ENCODE results near the gene IGF1. TPM values are rescaled to one million over a fixed set of nuclear protein-coding genes. Genes with fewer than 3 reads are reported as not detected.

IGF1 gene
- total and polyA plus RNA-seq, 8 donors: 0.89 to 14.5 (median 10.2) TPM

DNA sequence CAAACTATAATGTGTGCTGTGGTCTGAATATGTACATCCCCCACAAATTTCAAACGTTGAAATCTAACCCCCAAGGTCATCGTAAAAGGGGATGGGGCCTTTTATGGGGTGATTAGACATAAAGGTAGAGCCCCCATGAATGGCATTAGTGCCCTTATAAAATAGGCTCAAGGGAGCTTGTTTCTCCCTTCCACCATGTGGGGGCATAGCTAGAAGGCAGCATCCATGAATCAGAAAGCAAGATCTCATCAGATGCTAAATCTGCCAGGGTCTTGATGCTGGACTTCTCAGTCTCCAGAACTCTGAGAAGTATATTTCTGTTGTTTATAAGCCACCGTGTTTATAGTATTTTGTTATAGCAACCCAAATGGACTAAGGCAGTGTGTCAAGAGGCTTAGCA is 33.4 kb upstream of the IGF1 start:
- no peaks in the 10 kb centered on the region for H3K9me3 ChIP-seq
- H3K4me1 ChIP-seq: no peaks in the 10 kb centered on the region
- intact Hi-C loops (cut with DNase I; ENCODE audit: low total_unique reads): no loop called here
- no peak overlapping the region for H3K4me3 ChIP-seq
- WGBS, 5 donors: 70 to 81% (median 80%) methylated on average over 3 of the region's 3 CpGs
- TF ChIP-seq EP300 (IDR thresholded peaks at IDR 0.05) (no peak), POLR2AphosphoS5 (IDR thresholded peaks at IDR 0.05) (no peak), POLR2A (IDR thresholded peaks at IDR 0.05) (no peak)
- TF ChIP-seq, protein P1, sequence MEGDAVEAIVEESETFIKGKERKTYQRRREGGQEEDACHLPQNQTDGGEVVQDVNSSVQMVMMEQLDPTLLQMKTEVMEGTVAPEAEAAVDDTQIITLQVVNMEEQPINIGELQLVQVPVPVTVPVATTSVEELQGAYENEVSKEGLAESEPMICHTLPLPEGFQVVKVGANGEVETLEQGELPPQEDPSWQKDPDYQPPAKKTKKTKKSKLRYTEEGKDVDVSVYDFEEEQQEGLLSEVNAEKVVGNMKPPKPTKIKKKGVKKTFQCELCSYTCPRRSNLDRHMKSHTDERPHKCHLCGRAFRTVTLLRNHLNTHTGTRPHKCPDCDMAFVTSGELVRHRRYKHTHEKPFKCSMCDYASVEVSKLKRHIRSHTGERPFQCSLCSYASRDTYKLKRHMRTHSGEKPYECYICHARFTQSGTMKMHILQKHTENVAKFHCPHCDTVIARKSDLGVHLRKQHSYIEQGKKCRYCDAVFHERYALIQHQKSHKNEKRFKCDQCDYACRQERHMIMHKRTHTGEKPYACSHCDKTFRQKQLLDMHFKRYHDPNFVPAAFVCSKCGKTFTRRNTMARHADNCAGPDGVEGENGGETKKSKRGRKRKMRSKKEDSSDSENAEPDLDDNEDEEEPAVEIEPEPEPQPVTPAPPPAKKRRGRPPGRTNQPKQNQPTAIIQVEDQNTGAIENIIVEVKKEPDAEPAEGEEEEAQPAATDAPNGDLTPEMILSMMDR (IDR thresholded peaks at IDR 0.05): no peak
- no peak for DNase-seq
- H3K36me3 ChIP-seq: no peaks in the 10 kb centered on the region
- no peak overlapping the region for H3K27ac ChIP-seq
- H3K27me3 ChIP-seq: no peaks in the 10 kb centered on the region

DNA sequence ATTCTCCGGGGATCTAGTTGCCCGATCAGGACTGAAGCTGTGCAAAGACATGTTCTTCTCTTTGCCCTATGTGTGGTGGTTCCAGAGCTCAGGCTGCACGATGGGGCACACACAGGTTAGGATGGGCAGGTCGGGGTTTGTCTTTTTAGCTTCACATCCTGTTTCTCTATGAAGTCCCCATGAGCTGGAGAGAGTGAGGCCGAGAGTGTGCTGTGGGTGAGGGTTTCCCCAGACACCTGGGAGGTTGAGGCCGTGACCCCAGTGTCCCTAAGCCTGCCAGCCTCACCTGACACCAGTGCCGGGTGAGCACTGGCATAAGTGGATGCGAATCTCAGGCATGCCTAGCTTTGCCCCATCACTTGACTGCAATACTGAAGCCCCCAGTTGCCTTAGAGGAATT is 32.9 kb upstream of the IGF1 start:
- no peak overlapping the region for H3K27ac ChIP-seq
- no peak overlapping the region for H3K4me3 ChIP-seq
- TF ChIP-seq EP300 (IDR thresholded peaks at IDR 0.05) (no peak), POLR2A (IDR thresholded peaks at IDR 0.05) (no peak), POLR2AphosphoS5 (IDR thresholded peaks at IDR 0.05) (no peak)
- TF ChIP-seq, protein P1 (IDR thresholded peaks at IDR 0.05): no peak
- H3K4me1 ChIP-seq: no peaks in the 10 kb centered on the region
- no peaks in the 10 kb centered on the region for H3K9me3 ChIP-seq
- no peak for DNase-seq
- WGBS, 5 donors: 76 to 82% (median 80%) methylated on average over 8 of the region's 8 CpGs
- no peaks in the 10 kb centered on the region for H3K27me3 ChIP-seq
- intact Hi-C loops (cut with DNase I; ENCODE audit: low total_unique reads): no loop called here
- H3K36me3 ChIP-seq: no peaks in the 10 kb centered on the region

DNA sequence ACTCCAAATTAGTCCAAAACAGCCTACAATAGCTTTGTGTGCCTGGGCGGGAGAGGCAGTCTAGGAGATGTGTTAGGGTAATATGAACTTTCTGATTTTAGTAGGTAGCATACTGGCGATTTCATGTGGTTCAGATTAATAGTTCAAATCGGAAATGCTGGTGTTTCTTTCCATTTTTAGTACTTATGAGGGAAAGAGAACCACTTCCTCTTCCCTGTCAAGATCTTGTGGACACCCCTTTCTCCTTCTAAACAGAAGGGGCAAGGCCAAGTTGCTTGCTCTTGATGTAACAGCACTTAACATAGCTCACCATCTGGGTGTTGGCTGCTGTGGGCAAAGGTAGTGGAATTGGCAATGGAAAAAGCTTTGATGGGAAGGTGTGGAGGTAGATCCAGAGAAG is 32.2 kb upstream of the IGF1 start:
- Histone ChIP-seq H3K4me3 (no peak overlapping the region), H3K27me3 (no peaks in the 10 kb centered on the region), H3K4me1 (no peaks in the 10 kb centered on the region), H3K9me3 (no peaks in the 10 kb centered on the region), H3K36me3 (no peaks in the 10 kb centered on the region), H3K27ac (no peak overlapping the region)
- WGBS, 5 donors: 70 to 88% (median 76%) methylated on average over 3 of the region's 3 CpGs
- DNase-seq: no peak
- TF ChIP-seq, protein P1 (IDR thresholded peaks at IDR 0.05): no peak
- TF ChIP-seq POLR2AphosphoS5 (IDR thresholded peaks at IDR 0.05): no peak
- TF ChIP-seq POLR2A (IDR thresholded peaks at IDR 0.05): no peak
- intact Hi-C loops (cut with DNase I; ENCODE audit: low total_unique reads): no loop called here

DNA sequence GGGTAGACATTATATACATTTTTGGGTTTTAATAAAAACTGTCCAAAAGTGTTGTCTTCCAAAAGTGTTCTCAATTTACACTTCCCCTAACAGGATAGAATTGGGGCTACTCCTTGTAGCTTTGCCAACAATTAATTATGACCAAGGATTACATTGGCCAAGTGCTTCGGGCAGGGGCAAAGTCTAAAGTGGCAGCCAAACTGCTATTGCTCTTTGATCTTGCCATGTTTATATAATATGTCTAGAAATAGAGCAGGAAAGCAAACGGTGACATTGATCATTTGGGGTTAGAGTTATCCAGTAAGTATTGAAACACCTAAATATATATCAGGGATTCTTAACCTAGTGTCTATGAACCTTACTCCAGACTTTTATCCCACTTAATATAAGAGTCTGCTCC is 31.2 kb upstream of the IGF1 start:
- H3K4me3 ChIP-seq: no peak overlapping the region
- 19 to 41% (median 23%) methylated on average over 2 of the region's 2 CpGs for WGBS, 5 donors
- no peaks in the 10 kb centered on the region for H3K4me1 ChIP-seq
- TF ChIP-seq POLR2AphosphoS5 (IDR thresholded peaks at IDR 0.05) (no peak), EP300 (IDR thresholded peaks at IDR 0.05) (no peak), POLR2A (IDR thresholded peaks at IDR 0.05) (no peak)
- TF ChIP-seq, protein P1 (IDR thresholded peaks at IDR 0.05): no peak
- no peak overlapping the region for H3K27ac ChIP-seq
- no peaks in the 10 kb centered on the region for H3K27me3 ChIP-seq
- peaks cover 0 to 2% (median 0%) of the 10 kb centered on the region in 4 donors for H3K9me3 ChIP-seq
- DNase-seq: no peak
- intact Hi-C loops (cut with DNase I; ENCODE audit: low total_unique reads): no loop called here
- no peaks in the 10 kb centered on the region for H3K36me3 ChIP-seq
